HT-29 (cell line): Measurements from ENCODE around the gene SPAG6. TPM values are rescaled to one million over a fixed set of nuclear protein-coding genes. Genes with fewer than 3 reads are reported as not detected.

Source experiments
- DNase-seq: peaks from one replicate; pipeline ENCODE4 v3.0.0-alpha.2; 2015; ENCODE audit warnings: low spot score
- small RNA-seq: library from RNA; depleted of rRNA; stranded (forward); fragments of <200 nt; gene quantifications from one replicate; pipeline ENCODE3, GENCODE V24; 2014
- total RNA-seq: library from RNA; depleted of rRNA; stranded (reverse); fragments of >200 nt; shearing (Covaris generic); gene quantifications from 2 replicates; pipeline ENCODE4 v1.2.3, GENCODE V29; 2014; rRNA removed

Gene SPAG6
- total RNA-seq, 1 experiment from 2014 or later, result not detected

GRCh38 chr10:22459496-22459895 is 114.2 kb downstream of the SPAG6 start:
- DNase-seq, result no peak

GRCh38 chr10:22460101-22460500 is 114.8 kb downstream of the SPAG6 start:
- no peak for DNase-seq

GRCh38 chr10:22460531-22461403 is 115.5 kb downstream of the SPAG6 start:
- DNase-seq, result no peak

GRCh38 chr10:22461891-22462290 is 116.6 kb downstream of the SPAG6 start:
- DNase-seq, result no peak

- DNase-seq, result no peak
Observed at GRCh38 chr10:22463255-22463654, 118.0 kb downstream of the SPAG6 start.

GRCh38 chr10:22464966-22465629 is 119.8 kb downstream of the SPAG6 start:
- no peak for DNase-seq

GRCh38 chr10:22466763-22467334 is 121.6 kb downstream of the SPAG6 start:
- no peak for DNase-seq

Small RNA genes within 50 kb of the gene (small RNA-seq; reads per million reads assigned to genes)
- gene AL158211.3, result not detected

Other genes starting within 250 kb of the SPAG6 start
- not detected in 2 replicates for gene EBLN1, start 127.5 kb upstream of the SPAG6 start, total RNA-seq
- 12.4 and 13.4 TPM in 2 replicates for gene COMMD3, start 29.1 kb upstream of the SPAG6 start, total RNA-seq
- 17.6 and 19.5 TPM in 2 replicates for gene BMI1, start 24.4 kb upstream of the SPAG6 start, total RNA-seq